Head of caudate nucleus (tissue), 42 donors: Measurements from ENCODE around the gene MTAP.

Source experiments
- DNase-seq, 42 donors: peaks; one replicate each; pipeline versions ENCODE4 v3.0.0 to v3.0.0-alpha.2; 2020 to 2021; ENCODE audit warnings: mixed read lengths in 7 of 42
- intact Hi-C: fragments of 100-400 bp; cut with DNase I; formaldehyde crosslinking; loops from one replicate; pipeline ENCODE4 v1.15.0; 2022

The MTAP gene

GRCh38 chr9:21890696-21891095 lies 88.3 kb downstream of the MTAP start:
- intact Hi-C loops = no loop called here
- DNase-seq = no peak

GRCh38 chr9:21901546-21901945 lies 99.1 kb downstream of the MTAP start:
- DNase-seq = no peak
- intact Hi-C loops = no loop called here

- intact Hi-C loops = no loop called here
- DNase-seq = no peak
These were observed 99.7 kb downstream of the MTAP start for GRCh38 chr9:21902136-21902535.

- DNase-seq = no peak
- intact Hi-C loops = no loop called here
These were observed 101.0 kb downstream of the MTAP start for GRCh38 chr9:21903380-21903965.

- DNase-seq = no peak
- intact Hi-C loops = no loop called here
These were observed 101.9 kb downstream of the MTAP start for GRCh38 chr9:21904371-21904770.

GRCh38 chr9:21904776-21905175 lies 102.3 kb downstream of the MTAP start:
- intact Hi-C loops = no loop called here
- DNase-seq = no peak

- intact Hi-C loops = no loop called here
- DNase-seq = no peak
These were observed 103.8 kb downstream of the MTAP start for GRCh38 chr9:21906213-21906612.

- intact Hi-C loops = no loop called here
- DNase-seq = no peak
These were observed 104.4 kb downstream of the MTAP start for GRCh38 chr9:21906881-21907280.

- DNase-seq = no peak
- intact Hi-C loops = no loop called here
These were observed 117.2 kb downstream of the MTAP start for GRCh38 chr9:21919377-21920362.

- DNase-seq = no peak
- intact Hi-C loops = no loop called here
These were observed 121.3 kb downstream of the MTAP start for GRCh38 chr9:21923694-21924093.

- intact Hi-C loops = no loop called here
- no peak for DNase-seq
These were observed 125.3 kb downstream of the MTAP start for GRCh38 chr9:21927752-21928151.

- no peak for DNase-seq
- intact Hi-C loops = no loop called here
These were observed 129.0 kb downstream of the MTAP start for GRCh38 chr9:21931428-21931827.

GRCh38 chr9:21933281-21933680 lies 130.8 kb downstream of the MTAP start:
- intact Hi-C loops = no loop called here
- no peak for DNase-seq

GRCh38 chr9:21933865-21934264 lies 131.4 kb downstream of the MTAP start:
- intact Hi-C loops = no loop called here
- DNase-seq = no peak

- intact Hi-C loops = no loop called here
- DNase-seq = no peak
These were observed 133.2 kb downstream of the MTAP start for GRCh38 chr9:21935631-21936030.

GRCh38 chr9:21936161-21936560 lies 133.7 kb downstream of the MTAP start:
- intact Hi-C loops = no loop called here
- DNase-seq = no peak

GRCh38 chr9:21941337-21941995 lies 139.0 kb downstream of the MTAP start:
- intact Hi-C loops = no loop called here
- DNase-seq = no peak

- no peak for DNase-seq
These were observed 141.0 kb downstream of the MTAP start for GRCh38 chr9:21943464-21943863.

GRCh38 chr9:21945606-21946005 lies 143.2 kb downstream of the MTAP start:
- DNase-seq = no peak
- intact Hi-C loops = no loop called here

More at GRCh38 chr9:21943464-21943863, 141.0 kb downstream of the MTAP start:
- intact Hi-C loops = no loop called here

GRCh38 chr9:21958833-21959232 lies 156.4 kb downstream of the MTAP start:
- no peak for DNase-seq
- intact Hi-C loops = no loop called here
